PFSK-1 (cell line): ENCODE data around the gene CALML4.

Source experiments
- FOXP2 ChIP-seq: optimal IDR thresholded peaks from 2 replicates; pipeline ENCODE3; 2011; ENCODE audit warnings: borderline replicate concordance, control low read depth, inconsistent platforms; ENCODE audit not compliant: insufficient read depth; ENCODE audit errors: extremely low read length, extremely low read depth
- POLR2AphosphoS5 ChIP-seq: IDR thresholded peaks from 2 replicates; pipeline ENCODE4 v1.6.1; 2012; ENCODE audit warnings: low read depth, mild to moderate bottlenecking, control low read depth, low read length, moderate library complexity
- SIN3A ChIP-seq: IDR thresholded peaks from 2 replicates; pipeline ENCODE4 v1.6.1; 2012; ENCODE audit warnings: mild to moderate bottlenecking, low read length, moderate library complexity, borderline replicate concordance; ENCODE audit not compliant: insufficient read depth
- TAF1 ChIP-seq: IDR thresholded peaks from 2 replicates; pipeline ENCODE4 v1.6.1; 2012; ENCODE audit warnings: low read length, control low read depth, borderline replicate concordance; ENCODE audit not compliant: insufficient read depth
- TF ChIP-seq, protein P1 (sequence below), 2 experiments: IDR thresholded peaks; 2 replicates each; pipeline versions ENCODE4 v1.6.1 to v1.8.0; 2011 to 2012; ENCODE audit warnings: low read depth in 2 of 2, low read length in 2 of 2, control low read depth in 1 of 2, inconsistent platforms in 1 of 2, mild to moderate bottlenecking in 1 of 2, moderate library complexity in 1 of 2; ENCODE audit not compliant: insufficient read depth in 1 of 2

Gene CALML4

DNA sequence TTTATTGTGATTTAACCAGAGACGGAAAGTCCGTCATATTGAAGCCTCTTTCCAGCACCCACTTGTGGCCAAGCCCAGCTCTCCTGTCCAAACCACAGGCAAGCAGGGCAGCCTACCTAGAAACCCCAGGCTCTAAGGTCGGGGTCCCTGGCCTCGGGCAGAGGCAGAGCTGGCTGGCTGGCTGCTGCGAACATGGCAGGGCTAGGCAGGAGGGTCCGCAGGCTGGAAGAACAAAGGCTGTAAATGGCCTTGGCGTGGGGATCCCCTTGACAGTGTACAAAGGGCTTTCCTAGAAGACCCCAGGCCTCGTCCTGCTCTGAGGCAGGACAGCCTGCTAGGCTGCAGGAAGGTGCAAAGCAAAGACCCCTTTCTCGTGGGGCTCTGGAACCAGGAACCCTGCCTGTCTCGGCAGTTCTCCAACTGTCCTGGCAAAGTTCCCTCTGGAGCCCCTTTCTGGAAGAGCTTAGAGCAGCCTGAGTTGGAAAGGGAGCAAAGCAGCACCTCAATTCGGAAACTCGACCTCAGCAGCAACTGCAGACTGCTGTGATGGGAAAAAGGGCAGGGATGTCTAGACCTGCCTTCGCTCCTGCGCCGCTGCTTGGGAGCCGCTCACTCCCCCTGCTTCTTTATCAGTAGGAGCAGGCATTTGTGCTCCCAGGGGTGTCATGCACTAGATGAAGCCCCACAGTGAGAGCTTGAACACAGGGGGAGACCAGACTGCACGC lies 8.5 kb downstream of the CALML4 start:
- TF ChIP-seq TAF1 (no peak), FOXP2 (no peak), SIN3A (no peak), POLR2AphosphoS5 (no peak)
- TF ChIP-seq, protein P1, sequence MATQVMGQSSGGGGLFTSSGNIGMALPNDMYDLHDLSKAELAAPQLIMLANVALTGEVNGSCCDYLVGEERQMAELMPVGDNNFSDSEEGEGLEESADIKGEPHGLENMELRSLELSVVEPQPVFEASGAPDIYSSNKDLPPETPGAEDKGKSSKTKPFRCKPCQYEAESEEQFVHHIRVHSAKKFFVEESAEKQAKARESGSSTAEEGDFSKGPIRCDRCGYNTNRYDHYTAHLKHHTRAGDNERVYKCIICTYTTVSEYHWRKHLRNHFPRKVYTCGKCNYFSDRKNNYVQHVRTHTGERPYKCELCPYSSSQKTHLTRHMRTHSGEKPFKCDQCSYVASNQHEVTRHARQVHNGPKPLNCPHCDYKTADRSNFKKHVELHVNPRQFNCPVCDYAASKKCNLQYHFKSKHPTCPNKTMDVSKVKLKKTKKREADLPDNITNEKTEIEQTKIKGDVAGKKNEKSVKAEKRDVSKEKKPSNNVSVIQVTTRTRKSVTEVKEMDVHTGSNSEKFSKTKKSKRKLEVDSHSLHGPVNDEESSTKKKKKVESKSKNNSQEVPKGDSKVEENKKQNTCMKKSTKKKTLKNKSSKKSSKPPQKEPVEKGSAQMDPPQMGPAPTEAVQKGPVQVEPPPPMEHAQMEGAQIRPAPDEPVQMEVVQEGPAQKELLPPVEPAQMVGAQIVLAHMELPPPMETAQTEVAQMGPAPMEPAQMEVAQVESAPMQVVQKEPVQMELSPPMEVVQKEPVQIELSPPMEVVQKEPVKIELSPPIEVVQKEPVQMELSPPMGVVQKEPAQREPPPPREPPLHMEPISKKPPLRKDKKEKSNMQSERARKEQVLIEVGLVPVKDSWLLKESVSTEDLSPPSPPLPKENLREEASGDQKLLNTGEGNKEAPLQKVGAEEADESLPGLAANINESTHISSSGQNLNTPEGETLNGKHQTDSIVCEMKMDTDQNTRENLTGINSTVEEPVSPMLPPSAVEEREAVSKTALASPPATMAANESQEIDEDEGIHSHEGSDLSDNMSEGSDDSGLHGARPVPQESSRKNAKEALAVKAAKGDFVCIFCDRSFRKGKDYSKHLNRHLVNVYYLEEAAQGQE (IDR thresholded peaks at IDR 0.05; ENCODE audit: insufficient read depth in 1 of 2, low read depth in 2 of 2, low read length in 2 of 2): no peak

DNA sequence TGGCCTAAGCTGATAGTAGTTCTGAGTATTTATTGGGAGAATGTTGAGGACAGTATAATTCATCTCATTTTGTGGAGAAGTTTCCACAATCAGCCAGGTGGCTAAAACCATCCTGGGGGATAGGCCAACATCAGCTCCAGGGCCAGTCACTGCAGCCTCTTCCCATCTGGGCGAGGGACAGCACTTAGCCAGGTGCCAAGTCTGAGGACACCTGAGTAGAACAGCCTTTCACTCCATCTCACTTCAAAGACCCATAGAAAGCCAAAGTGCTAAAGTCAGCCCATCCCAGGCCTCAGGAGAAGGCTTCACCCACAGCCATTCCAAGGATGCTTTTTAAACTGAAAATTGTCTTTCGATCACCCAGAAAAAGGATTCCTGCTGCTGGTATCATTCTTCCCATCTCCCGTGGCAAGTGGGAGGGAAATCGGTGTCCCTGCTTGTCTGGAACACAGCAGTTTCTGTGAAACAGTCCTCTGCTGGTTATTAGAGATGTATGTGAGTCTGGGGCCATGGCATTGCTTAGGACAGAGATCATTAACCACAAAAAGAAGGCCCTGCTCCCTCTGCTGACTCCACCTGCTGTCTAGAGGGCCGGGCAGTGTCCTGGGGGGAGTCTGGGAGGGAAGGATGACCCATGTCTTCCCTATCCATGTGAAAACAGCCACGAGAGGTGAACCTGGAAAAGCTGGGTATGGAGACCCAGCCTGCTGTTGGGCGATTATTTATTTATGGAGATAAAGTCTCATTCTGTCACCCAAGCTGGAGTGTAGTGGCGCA lies 9.6 kb downstream of the CALML4 start:
- TF ChIP-seq SIN3A (no peak), TAF1 (no peak), POLR2AphosphoS5 (no peak), FOXP2 (no peak)
- TF ChIP-seq, protein P1 (IDR thresholded peaks at IDR 0.05; ENCODE audit: insufficient read depth in 1 of 2, low read depth in 2 of 2, low read length in 2 of 2): no peak

DNA sequence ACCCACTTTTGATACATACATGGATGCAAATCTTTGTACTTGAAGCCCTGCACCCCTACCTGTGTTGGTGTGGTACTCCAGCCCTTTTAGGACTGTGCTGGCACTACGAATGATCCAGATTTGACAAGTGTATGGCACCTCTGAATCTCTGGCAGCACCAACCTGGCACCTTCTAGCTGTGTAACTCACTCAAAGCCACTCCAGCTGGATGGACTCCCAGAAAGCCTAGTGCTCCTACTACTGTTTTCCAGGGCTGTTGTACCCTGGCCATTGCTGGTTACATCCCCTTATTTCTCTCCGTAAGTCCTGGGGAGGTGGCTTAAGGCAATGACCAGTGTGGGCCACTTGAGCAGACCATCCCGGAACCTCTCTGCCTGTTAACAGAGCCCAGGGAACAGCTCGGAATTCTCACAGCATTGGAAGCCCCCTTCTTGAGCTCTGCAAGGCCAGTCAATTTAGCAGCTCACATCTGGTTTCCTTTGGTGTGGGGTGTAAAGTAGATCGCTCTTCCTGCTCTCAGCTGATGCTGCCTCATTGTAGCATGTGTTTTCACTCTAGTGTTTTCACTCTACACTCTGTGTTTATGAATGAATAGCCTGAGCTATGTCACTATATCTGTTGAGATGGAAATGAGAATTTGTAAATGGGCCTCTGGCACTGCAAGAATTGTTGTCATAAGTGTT lies 12.2 kb downstream of the CALML4 start:
- TF ChIP-seq SIN3A (peak; percentile 75; the same call in 1 of the 2 replicates), TAF1 (no peak)

DNA sequence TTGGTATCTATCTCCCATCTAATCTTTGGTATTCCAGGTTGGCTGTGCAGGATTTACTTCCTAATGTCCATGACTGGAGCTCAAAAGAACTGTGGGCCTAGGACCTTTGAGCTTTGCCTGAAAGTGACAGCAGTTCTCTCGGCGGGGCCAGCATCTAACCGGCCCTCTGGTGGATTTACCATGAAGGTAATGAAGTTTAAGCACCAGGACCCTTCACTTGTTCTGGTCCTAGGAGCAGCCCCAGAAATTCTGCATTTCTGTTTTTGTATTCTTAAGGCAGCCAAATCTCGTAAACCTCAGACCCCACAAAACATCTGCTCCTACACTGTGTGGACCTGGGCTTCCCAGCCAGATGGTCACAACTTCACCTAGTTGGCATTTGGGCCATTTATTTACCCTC lies 13.0 kb downstream of the CALML4 start:
- TF ChIP-seq TAF1: no peak
- TF ChIP-seq SIN3A: no peak
- TF ChIP-seq POLR2AphosphoS5: no peak
- no peak for TF ChIP-seq FOXP2
- TF ChIP-seq, protein P1 (IDR thresholded peaks at IDR 0.05; ENCODE audit: insufficient read depth in 1 of 2, low read depth in 2 of 2, low read length in 2 of 2): no peak

DNA sequence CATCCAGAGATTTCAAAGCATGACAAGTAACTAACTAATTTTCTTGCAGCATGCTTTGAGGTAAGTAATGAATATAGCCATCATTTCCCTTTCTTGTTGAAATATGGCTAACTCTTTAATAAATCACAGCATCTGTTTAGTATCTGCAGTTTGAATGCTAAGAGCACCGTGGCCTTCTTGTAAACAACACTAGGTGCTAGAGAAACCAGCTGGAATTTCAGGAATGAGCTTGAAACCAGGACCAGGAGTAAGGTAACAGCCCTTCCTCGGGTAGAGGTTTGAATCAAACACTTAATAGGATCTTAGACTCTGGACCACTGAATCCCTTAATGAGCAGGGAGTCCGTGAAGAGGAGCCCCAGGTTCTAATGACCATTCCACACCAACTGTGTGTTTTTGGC lies 13.6 kb downstream of the CALML4 start:
- TF ChIP-seq SIN3A: no peak
- TF ChIP-seq TAF1: no peak
- no peak for TF ChIP-seq POLR2AphosphoS5
- TF ChIP-seq, protein P1 (IDR thresholded peaks at IDR 0.05; ENCODE audit: insufficient read depth in 1 of 2, low read depth in 2 of 2, low read length in 2 of 2): no peak
- no peak for TF ChIP-seq FOXP2
